Measurements from ENCODE around the gene GTF3C1. TPM values are rescaled to one million over a fixed set of nuclear protein-coding genes. Genes with fewer than 3 reads are reported as not detected.

GTF3C1 gene
- total and polyA plus RNA-seq, 2 of the 13 experiments (the other 11 are each of a cell fraction or from before 2014, with no cell fraction given): 29.2 to 72.7 TPM

DNA sequence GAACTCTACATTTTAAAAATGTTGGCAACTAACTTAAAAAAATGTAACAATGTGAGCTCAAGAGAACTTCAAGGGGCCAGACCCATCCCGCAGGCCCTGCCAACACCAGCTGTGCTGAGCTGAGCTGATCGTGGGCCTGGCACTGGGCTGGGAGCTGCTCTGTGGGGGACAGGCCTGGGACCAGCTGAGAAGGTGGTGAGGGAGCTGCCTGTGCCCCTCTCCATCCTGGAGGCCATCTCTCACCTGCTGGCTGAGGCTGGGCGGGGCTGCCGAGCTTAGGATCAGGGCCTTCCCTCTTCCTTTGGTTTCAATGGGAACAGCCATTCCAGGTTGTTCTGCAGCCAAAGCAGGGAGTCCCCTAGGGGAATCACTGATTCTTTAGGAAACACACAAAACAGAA lies 89.5 kb downstream of the GTF3C1 start:
- ATAC-seq (no peak), FAIRE-seq (no peak), DNase-seq (ENCODE audit: low spot score) (no peak)
- Histone ChIP-seq H4K20me1 (ENCODE audit: insufficient read depth, low read length) (no peaks in the 10 kb centered on the region), H3K4me3 (replicated peaks in 1 of 3; ENCODE audit: insufficient read depth in 1 of 3, low read depth in 2 of 3, low read length in 3 of 3) (no peak overlapping the region), H3K9me3 (ENCODE audit: low read length) (no peaks in the 10 kb centered on the region), H3K36me3 (replicated peaks in 1 of 2; ENCODE audit: control insufficient read depth in 1 of 2, insufficient read depth in 2 of 2, low read length in 2 of 2) (peaks cover 36 to 55% of the 10 kb centered on the region in 2 experiments; a peak in 4 of 5 replicates), H3K4me2 (ENCODE audit: low read depth, low read length) (no peak overlapping the region), H3K4me1 (ENCODE audit: insufficient read depth, low read length) (no peaks in the 10 kb centered on the region), H3K27me3 (ENCODE audit: control insufficient read depth in 1 of 2, insufficient read depth in 2 of 2, low read length in 2 of 2) (no peaks in the 10 kb centered on the region), H3K27ac (ENCODE audit: extremely low read length, insufficient read depth, low read length) (no peak overlapping the region), H3K9ac (ENCODE audit: insufficient read depth, low read depth, low read length) (no peak overlapping the region), H2AFZ (ENCODE audit: low read length) (no peak overlapping the region), H3K79me2 (ENCODE audit: insufficient read depth, low read length) (no peaks in the 10 kb centered on the region)
- in situ Hi-C loops (cut with HindIII; ENCODE audit: extremely low pct_ligation_motif_present, low pct_unique_long_range_greater_than_20kb): no loop called here
- ChIA-PET CTCF (ENCODE audit: low intra/inter-chr PET ratio, low total read pairs) (no interaction called here), POLR2A (no interaction called here)
- intact Hi-C loops (cut with micrococcal nuclease; ENCODE audit: unreplicated experiment): no loop called here
- no TSS peak for BruUV-seq (replicated peaks)
- WGBS (ENCODE audit: low lambda C conversion rate): 94% methylated on average over 4 of the region's 4 CpGs
- TF ChIP-seq AGO2 (optimal IDR thresholded peaks at IDR 0.05; ENCODE audit: low read depth, low read length) (peak; percentile 60), TCF12 (IDR thresholded peaks at IDR 0.05) (no peak), TCF12 (CRISPR knock-in tag; IDR thresholded peaks at IDR 0.05) (no peak), ZBTB34 (CRISPR knock-in tag; IDR thresholded peaks at IDR 0.05) (no peak)

DNA sequence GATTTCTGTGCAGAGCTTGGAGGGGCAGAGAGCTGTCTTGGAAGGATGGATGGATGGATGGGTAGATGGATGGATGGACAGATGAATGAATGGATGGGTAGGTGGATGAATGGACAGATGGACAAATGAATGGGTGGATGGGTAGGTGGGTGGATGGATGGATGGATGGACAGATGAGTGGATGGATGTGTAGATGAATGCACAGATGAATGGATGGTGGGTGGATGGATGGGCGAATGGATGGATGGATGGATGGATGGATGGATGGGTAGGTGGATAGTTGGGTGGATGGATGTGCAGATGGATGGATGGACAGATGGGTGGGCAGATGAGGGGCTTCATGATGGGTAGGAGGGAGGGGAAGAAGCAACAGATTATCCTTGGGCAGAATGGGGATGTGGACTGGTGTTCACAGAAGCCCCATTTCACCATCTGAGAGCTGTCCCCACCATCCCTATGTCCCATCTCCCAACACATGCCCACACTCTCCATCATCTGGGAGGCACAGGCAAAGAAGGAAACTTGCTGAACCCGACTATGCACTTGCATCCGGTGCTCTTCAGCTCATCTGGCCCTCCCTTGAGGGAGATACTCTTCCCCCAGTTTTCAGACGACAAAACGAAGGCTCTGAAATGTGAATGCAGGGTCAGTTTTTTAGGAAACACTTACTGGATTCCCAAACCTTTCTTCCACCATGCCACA lies 90.6 kb downstream of the GTF3C1 start:
- FAIRE-seq: no peak
- Histone ChIP-seq H4K20me1 (ENCODE audit: insufficient read depth, low read length) (no peaks in the 10 kb centered on the region), H2AFZ (ENCODE audit: low read length) (no peak overlapping the region), H3K27ac (ENCODE audit: extremely low read length, insufficient read depth, low read length) (no peak overlapping the region), H3K79me2 (ENCODE audit: insufficient read depth, low read length) (no peaks in the 10 kb centered on the region), H3K9ac (ENCODE audit: insufficient read depth, low read depth, low read length) (no peak overlapping the region), H3K4me1 (ENCODE audit: insufficient read depth, low read length) (no peaks in the 10 kb centered on the region), H3K9me3 (ENCODE audit: low read length) (no peaks in the 10 kb centered on the region), H3K4me3 (replicated peaks in 1 of 3; ENCODE audit: insufficient read depth in 1 of 3, low read depth in 2 of 3, low read length in 3 of 3) (no peak overlapping the region), H3K27me3 (ENCODE audit: control insufficient read depth in 1 of 2, insufficient read depth in 2 of 2, low read length in 2 of 2) (no peaks in the 10 kb centered on the region), H3K4me2 (ENCODE audit: low read depth, low read length) (no peak overlapping the region), H3K36me3 (replicated peaks in 1 of 2; ENCODE audit: control insufficient read depth in 1 of 2, insufficient read depth in 2 of 2, low read length in 2 of 2) (peaks cover 25 to 45% of the 10 kb centered on the region in 2 experiments; a peak in 4 of 5 replicates)
- intact Hi-C loops (cut with micrococcal nuclease; ENCODE audit: unreplicated experiment) (loop anchor here (5.0 kb wide), 1 partner anchor 82 kb away; no protein-coding TSS in a partner anchor), in situ Hi-C loops (cut with HindIII; ENCODE audit: extremely low pct_ligation_motif_present, low pct_unique_long_range_greater_than_20kb) (loop anchor here (10.0 kb wide), 1 partner anchor 284 kb away; no protein-coding TSS in a partner anchor)
- no peak for DNase-seq (ENCODE audit: low spot score)
- WGBS (ENCODE audit: low lambda C conversion rate): 93% methylated on average over 5 of the region's 5 CpGs
- ATAC-seq: no peak
- no TSS peak for BruUV-seq (replicated peaks)
- POLR2A ChIA-PET: no interaction called here
- CTCF ChIA-PET (ENCODE audit: low intra/inter-chr PET ratio, low total read pairs): no interaction called here
- TF ChIP-seq PLRG1 (conservative IDR thresholded peaks at IDR 0.05) (peak; percentile 88; the same call in 1 of the 2 replicates), SNAI1 (CRISPR knock-in tag; IDR thresholded peaks at IDR 0.05; ENCODE audit: borderline replicate concordance) (no peak), ATF7 (IDR thresholded peaks at IDR 0.05) (0 out of 2 replicates have a peak, but pooled peaks have one; percentile 7), ATF7 (CRISPR knock-in tag; IDR thresholded peaks at IDR 0.05) (no peak), HOXA5 (CRISPR knock-in tag; IDR thresholded peaks at IDR 0.05) (no peak), ZNF282 (IDR thresholded peaks at IDR 0.05; ENCODE audit: partially characterized antibody) (peak; percentile 36), RAD51 (IDR thresholded peaks at IDR 0.05; ENCODE audit: borderline replicate concordance) (0 out of 2 replicates have a peak, but pooled peaks have one; percentile 6), NFE2 (CRISPR knock-in tag; IDR thresholded peaks at IDR 0.05) (no peak), LCORL (IDR thresholded peaks at IDR 0.05) (0 out of 2 replicates have a peak, but pooled peaks have one; percentile 41), LCORL (CRISPR knock-in tag; IDR thresholded peaks at IDR 0.05) (no peak)
- TF ChIP-seq, protein P1, sequence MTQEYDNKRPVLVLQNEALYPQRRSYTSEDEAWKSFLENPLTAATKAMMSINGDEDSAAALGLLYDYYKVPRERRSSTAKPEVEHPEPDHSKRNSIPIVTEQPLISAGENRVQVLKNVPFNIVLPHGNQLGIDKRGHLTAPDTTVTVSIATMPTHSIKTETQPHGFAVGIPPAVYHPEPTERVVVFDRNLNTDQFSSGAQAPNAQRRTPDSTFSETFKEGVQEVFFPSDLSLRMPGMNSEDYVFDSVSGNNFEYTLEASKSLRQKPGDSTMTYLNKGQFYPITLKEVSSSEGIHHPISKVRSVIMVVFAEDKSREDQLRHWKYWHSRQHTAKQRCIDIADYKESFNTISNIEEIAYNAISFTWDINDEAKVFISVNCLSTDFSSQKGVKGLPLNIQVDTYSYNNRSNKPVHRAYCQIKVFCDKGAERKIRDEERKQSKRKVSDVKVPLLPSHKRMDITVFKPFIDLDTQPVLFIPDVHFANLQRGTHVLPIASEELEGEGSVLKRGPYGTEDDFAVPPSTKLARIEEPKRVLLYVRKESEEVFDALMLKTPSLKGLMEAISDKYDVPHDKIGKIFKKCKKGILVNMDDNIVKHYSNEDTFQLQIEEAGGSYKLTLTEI (CRISPR knock-in tag; conservative IDR thresholded peaks at IDR 0.05): no peak
- TF ChIP-seq, protein P2, sequence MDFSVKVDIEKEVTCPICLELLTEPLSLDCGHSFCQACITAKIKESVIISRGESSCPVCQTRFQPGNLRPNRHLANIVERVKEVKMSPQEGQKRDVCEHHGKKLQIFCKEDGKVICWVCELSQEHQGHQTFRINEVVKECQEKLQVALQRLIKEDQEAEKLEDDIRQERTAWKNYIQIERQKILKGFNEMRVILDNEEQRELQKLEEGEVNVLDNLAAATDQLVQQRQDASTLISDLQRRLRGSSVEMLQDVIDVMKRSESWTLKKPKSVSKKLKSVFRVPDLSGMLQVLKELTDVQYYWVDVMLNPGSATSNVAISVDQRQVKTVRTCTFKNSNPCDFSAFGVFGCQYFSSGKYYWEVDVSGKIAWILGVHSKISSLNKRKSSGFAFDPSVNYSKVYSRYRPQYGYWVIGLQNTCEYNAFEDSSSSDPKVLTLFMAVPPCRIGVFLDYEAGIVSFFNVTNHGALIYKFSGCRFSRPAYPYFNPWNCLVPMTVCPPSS (IDR thresholded peaks at IDR 0.05): 0 out of 2 replicates have a peak, but pooled peaks have one; percentile 83

Data from HepG2 (cell line).